Loucy (cell line): ENCODE results near the gene ATP8A1.

Experiments
- H2AFZ ChIP-seq: fragments of 200-600 bp; sonication (generic); 2 replicates; pipeline ENCODE4 v1.6.0; 2016; ENCODE audit warnings: antibody characterized with exemption, mild to moderate bottlenecking, low read length, moderate library complexity
- H3F3A ChIP-seq: fragments of 200-600 bp; 2 replicates; pipeline ENCODE4 v1.6.0; 2016; ENCODE audit warnings: antibody characterized with exemption, low read depth, mild to moderate bottlenecking
- H3K27me3 ChIP-seq: fragments of 200-600 bp; sonication (generic); 2 replicates; pipeline ENCODE4 v1.6.1; 2014; ENCODE audit warnings: low read length, mild to moderate bottlenecking; ENCODE audit not compliant: insufficient read depth, poor library complexity, severe bottlenecking
- H3K36me3 ChIP-seq: fragments of 200-600 bp; sonication (generic); 2 replicates; pipeline ENCODE4 v1.6.1; 2016; ENCODE audit warnings: low read length; ENCODE audit not compliant: insufficient read depth
- H3K4me1 ChIP-seq: fragments of 200-600 bp; sonication (generic); 2 replicates; pipeline ENCODE4 v1.5.1; 2014; ENCODE audit warnings: low read length, mild to moderate bottlenecking; ENCODE audit not compliant: insufficient read depth, poor library complexity, severe bottlenecking
- H3K4me2 ChIP-seq: fragments of 200-600 bp; sonication (generic); 2 replicates; pipeline ENCODE4 v1.6.0; 2014; ENCODE audit warnings: antibody characterized with exemption, low read length, low read depth, mild to moderate bottlenecking; ENCODE audit not compliant: poor library complexity, severe bottlenecking
- H3K4me3 ChIP-seq: fragments of 200-600 bp; sonication (generic); 2 replicates; pipeline ENCODE4 v1.5.1; 2014; ENCODE audit warnings: low read length, mild to moderate bottlenecking, mixed read lengths; ENCODE audit not compliant: poor library complexity, severe bottlenecking
- H3K79me2 ChIP-seq: fragments of 200-600 bp; sonication (generic); 2 replicates; pipeline ENCODE4 v1.6.1; 2014; ENCODE audit warnings: low read length; ENCODE audit not compliant: insufficient read depth
- H3K9ac ChIP-seq: fragments of 200-600 bp; sonication (generic); 2 replicates; pipeline ENCODE4 v1.6.0; 2014; ENCODE audit warnings: mild to moderate bottlenecking, low read depth, low read length, moderate library complexity; ENCODE audit not compliant: poor library complexity, severe bottlenecking
- H3K9me2 ChIP-seq: fragments of 200-600 bp; sonication (generic); replicated peaks from 2 replicates; pipeline ENCODE4 v1.6.1; 2016; ENCODE audit warnings: low read depth, low read length, mixed read lengths
- H3K9me3 ChIP-seq: fragments of 200-600 bp; sonication (generic); 2 replicates; pipeline ENCODE4 v1.6.1; 2014; ENCODE audit warnings: mild to moderate bottlenecking, antibody characterized with exemption, low read length, low read depth; ENCODE audit not compliant: insufficient read depth
- H4K20me1 ChIP-seq: fragments of 200-600 bp; sonication (generic); 2 replicates; pipeline ENCODE4 v1.6.0; 2014; ENCODE audit warnings: antibody characterized with exemption, low read length, mild to moderate bottlenecking; ENCODE audit not compliant: insufficient read depth, poor library complexity, severe bottlenecking
- EZH2phosphoT487 ChIP-seq: fragments of 200-600 bp; IDR thresholded peaks from 2 replicates; pipeline ENCODE4 v1.6.1; 2018; ENCODE audit warnings: antibody characterized with exemption, mild to moderate bottlenecking, moderate library complexity, borderline replicate concordance
- TF ChIP-seq, protein P1 (sequence below): fragments of 200-600 bp; sonication (generic); conservative IDR thresholded peaks from 2 replicates; pipeline ENCODE4 v1.5.1; 2014; ENCODE audit warnings: mild to moderate bottlenecking, antibody characterized with exemption, low read length

The ATP8A1 gene

DNA sequence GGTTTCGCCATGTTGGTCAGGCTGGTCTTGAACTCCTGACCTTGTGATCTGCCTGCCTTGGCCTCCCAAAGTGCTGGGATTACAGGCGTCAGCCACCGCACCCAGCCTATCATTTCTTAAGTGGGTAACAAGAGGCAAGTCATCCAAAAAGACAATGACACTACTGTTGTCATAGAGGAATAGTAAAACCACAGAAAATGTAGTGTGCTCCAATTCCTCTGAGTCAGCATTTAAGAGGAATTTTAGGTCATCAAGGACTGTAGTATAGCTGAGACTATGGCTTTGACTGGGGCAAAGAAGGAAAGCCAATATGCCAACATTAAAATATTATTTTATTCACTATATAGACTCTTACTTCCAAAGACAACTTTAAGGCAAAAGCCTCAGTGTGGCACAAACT is 48.4 kb downstream of the ATP8A1 start:
- peaks cover 27% of the 10 kb centered on the region; the same call in 1 of the 2 replicates for H3K36me3 ChIP-seq
- TF ChIP-seq EZH2phosphoT487: no peak
- TF ChIP-seq, protein P1, sequence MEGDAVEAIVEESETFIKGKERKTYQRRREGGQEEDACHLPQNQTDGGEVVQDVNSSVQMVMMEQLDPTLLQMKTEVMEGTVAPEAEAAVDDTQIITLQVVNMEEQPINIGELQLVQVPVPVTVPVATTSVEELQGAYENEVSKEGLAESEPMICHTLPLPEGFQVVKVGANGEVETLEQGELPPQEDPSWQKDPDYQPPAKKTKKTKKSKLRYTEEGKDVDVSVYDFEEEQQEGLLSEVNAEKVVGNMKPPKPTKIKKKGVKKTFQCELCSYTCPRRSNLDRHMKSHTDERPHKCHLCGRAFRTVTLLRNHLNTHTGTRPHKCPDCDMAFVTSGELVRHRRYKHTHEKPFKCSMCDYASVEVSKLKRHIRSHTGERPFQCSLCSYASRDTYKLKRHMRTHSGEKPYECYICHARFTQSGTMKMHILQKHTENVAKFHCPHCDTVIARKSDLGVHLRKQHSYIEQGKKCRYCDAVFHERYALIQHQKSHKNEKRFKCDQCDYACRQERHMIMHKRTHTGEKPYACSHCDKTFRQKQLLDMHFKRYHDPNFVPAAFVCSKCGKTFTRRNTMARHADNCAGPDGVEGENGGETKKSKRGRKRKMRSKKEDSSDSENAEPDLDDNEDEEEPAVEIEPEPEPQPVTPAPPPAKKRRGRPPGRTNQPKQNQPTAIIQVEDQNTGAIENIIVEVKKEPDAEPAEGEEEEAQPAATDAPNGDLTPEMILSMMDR: no peak

DNA sequence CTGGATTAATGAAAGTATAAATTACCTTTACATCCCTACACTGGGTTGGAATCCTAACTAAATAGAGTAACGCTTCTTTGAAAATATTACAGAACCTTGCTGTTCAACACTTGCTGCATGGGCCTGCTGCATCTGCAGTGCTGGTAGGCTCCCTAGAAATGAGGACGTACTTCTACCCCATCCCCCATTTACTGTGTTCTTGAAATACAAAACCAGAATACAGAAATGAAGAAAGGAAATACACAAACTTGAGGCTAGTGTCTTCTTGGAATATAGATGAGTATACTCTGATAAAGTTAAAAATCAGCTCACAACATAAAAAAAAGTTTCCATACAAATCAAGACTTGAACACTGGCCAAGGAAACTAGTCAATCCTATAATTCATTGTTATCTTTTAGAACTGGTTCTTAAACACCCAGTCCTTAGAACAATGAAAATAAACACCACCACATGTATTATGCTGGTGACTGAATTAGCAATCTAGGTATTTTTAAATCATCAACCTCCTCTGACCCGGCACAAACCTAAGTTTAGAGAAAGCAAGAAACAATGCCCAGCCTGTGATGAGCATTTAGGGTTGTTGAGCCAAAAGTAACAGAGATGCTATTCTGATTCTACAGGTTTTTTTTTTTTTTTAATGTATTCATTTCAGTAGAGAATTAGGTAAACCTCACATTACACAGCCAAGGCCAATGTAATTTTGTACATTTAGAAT is 49.7 kb downstream of the ATP8A1 start:
- Histone ChIP-seq H3K79me2 (no peaks in the 10 kb centered on the region), H3K9me2 (no peaks in the 10 kb centered on the region), H4K20me1 (no peaks in the 10 kb centered on the region), H3K9me3 (no peaks in the 10 kb centered on the region), H3K27me3 (no peaks in the 10 kb centered on the region), H3K36me3 (peaks cover 19% of the 10 kb centered on the region; the same call in 1 of the 2 replicates), H3K4me3 (no peak overlapping the region), H3K4me2 (no peak overlapping the region), H2AFZ (no peak overlapping the region), H3F3A (no peaks in the 10 kb centered on the region), H3K9ac (no peak overlapping the region), H3K4me1 (no peaks in the 10 kb centered on the region)
- TF ChIP-seq EZH2phosphoT487: no peak
- TF ChIP-seq, protein P1: no peak

More for the DNA sequence above, 48.4 kb downstream of the ATP8A1 start:
- H4K20me1 ChIP-seq: no peaks in the 10 kb centered on the region
- no peaks in the 10 kb centered on the region for H3F3A ChIP-seq
- no peak overlapping the region for H3K9ac ChIP-seq
- no peaks in the 10 kb centered on the region for H3K4me1 ChIP-seq
- no peak overlapping the region for H3K4me2 ChIP-seq
- no peaks in the 10 kb centered on the region for H3K79me2 ChIP-seq
- no peak overlapping the region for H2AFZ ChIP-seq
- no peak overlapping the region for H3K4me3 ChIP-seq
- H3K9me2 ChIP-seq: no peaks in the 10 kb centered on the region
- H3K27me3 ChIP-seq: no peaks in the 10 kb centered on the region
- no peaks in the 10 kb centered on the region for H3K9me3 ChIP-seq

DNA sequence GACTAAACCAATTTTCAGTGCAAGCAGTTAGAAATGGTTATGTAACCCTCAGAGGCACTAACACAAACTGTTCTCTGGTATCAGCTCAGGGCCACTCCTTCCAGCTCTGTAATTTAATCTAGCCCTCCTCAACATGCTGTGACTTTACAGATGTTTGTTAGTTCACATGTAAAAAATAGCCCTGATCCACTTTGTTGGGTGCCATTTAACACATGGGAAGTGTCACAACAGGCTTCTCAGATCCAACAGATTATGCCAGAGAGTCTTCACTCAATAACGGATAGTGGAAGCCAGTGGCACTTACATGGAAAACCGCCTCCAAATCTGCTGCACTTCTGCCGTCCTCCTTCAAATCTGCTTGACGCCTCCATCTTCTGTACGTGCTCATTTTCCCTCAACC is 51.6 kb downstream of the ATP8A1 start:
- no peaks in the 10 kb centered on the region; the same call in 1 of the 2 replicates for H3K36me3 ChIP-seq
- no peaks in the 10 kb centered on the region for H3K27me3 ChIP-seq
- H3K9me2 ChIP-seq: no peaks in the 10 kb centered on the region
- H3K4me2 ChIP-seq: no peak overlapping the region
- H3K9ac ChIP-seq: no peak overlapping the region
- H3K4me3 ChIP-seq: no peak overlapping the region
- TF ChIP-seq EZH2phosphoT487: no peak
- TF ChIP-seq, protein P1: no peak
- no peaks in the 10 kb centered on the region for H3K4me1 ChIP-seq
- no peaks in the 10 kb centered on the region for H4K20me1 ChIP-seq
- H3K9me3 ChIP-seq: no peaks in the 10 kb centered on the region
- no peak overlapping the region for H2AFZ ChIP-seq
- no peaks in the 10 kb centered on the region for H3F3A ChIP-seq
- H3K79me2 ChIP-seq: no peaks in the 10 kb centered on the region
